Measurements from ENCODE around the gene MXI1.

DNA sequence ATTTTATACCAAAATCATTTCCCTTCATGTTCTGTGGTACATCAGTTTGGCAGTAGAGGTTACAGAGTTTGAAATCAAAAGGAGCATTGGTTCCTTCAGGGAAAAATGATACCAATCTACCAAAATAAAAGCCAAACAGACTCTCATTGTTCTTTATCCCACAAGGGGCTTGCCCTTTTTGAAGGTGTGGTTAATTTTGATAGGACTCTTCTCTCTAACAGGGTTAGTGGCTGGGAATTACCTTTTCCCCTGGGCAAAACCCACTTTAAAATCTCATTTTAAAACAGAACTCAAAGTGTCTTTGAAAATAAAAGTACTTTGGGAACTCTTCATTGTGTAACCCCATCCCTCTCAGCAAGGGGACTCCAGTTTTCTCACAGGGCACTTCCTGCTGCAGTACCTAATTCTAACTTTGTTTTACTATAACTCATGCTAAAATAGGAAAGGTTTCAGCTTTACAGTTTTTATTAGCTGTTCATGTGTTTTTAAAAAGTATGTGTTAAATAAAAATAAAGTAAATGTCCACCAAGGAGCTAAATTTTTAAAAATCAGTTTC is 66.7 kb downstream of the MXI1 start:
- TF ChIP-seq CTCF (IDR thresholded peaks at IDR 0.05) (no peak), POLR2A (IDR thresholded peaks at IDR 0.05) (no peak)
